Measurements from ENCODE around the gene ZNF346. TPM values are rescaled to one million over a fixed set of nuclear protein-coding genes. Genes with fewer than 3 reads are reported as not detected.
"Not testable (repeated sequence)": the region's sequence is repeated elsewhere in the genome, so short reads cannot be mapped to it uniquely, and the experiment has no call there.

The ZNF346 gene
- total RNA-seq, 2 donors from 2014 or later: 9.1 to 11.2 TPM

DNA sequence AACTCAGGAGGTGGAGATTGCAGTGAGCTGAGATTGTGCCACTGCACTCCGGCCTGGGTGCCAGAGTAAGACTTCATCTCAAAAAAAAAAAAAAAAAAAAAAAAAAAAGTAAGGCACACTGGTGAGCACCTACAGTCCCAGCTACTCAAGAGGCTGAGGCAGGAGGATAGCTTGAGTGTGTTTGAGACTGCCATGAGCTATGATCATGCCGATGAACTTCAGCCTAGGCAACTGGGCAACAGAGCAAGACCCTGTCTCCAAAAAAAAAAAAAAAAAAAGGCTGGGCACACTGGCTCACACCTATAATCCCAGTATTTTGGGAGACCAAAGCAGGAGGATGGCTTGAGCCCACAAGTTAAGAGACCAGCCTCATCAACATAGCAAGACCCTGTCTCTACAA lies 36.2 kb upstream of the ZNF346 start:
- Histone ChIP-seq H3K27ac (no peak overlapping the region), H3K9ac (ENCODE audit: low read depth in 2 of 2, low read length in 2 of 2) (no peak overlapping the region), H3K4me1 (no peaks in the 10 kb centered on the region), H3K4me3 (no peak overlapping the region), H3K9me3 (no peaks in the 10 kb centered on the region), H3K27me3 (no peaks in the 10 kb centered on the region), H3K36me3 (peaks cover 4% of the 10 kb centered on the region)
- intact Hi-C loops (cut with DNase I): no loop called here
- no peak for DNase-seq
- TF ChIP-seq, protein P1, sequence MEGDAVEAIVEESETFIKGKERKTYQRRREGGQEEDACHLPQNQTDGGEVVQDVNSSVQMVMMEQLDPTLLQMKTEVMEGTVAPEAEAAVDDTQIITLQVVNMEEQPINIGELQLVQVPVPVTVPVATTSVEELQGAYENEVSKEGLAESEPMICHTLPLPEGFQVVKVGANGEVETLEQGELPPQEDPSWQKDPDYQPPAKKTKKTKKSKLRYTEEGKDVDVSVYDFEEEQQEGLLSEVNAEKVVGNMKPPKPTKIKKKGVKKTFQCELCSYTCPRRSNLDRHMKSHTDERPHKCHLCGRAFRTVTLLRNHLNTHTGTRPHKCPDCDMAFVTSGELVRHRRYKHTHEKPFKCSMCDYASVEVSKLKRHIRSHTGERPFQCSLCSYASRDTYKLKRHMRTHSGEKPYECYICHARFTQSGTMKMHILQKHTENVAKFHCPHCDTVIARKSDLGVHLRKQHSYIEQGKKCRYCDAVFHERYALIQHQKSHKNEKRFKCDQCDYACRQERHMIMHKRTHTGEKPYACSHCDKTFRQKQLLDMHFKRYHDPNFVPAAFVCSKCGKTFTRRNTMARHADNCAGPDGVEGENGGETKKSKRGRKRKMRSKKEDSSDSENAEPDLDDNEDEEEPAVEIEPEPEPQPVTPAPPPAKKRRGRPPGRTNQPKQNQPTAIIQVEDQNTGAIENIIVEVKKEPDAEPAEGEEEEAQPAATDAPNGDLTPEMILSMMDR (IDR thresholded peaks at IDR 0.05): no peak

DNA sequence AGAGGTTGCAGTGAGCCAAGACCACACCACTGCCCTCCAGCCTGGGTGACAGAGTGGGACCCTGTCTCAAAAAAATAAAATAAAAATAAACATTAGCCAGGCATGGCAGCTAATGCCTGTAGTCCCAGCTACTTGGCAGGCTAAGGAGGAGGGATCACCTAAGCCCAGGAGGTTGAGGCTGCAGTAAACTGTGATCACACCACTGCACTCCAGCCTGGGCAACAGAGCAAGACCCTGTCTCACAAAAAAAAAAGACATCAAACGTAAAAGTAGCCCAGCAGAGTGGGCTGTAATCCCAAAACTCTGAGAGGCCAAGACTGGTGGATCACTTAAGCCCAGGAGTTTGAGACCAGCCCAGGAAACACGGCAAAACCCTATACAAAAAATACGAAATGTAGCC lies 34.9 kb upstream of the ZNF346 start:
- Histone ChIP-seq H3K36me3 (no peaks in the 10 kb centered on the region), H3K9me3 (no peaks in the 10 kb centered on the region), H3K27ac (no peak overlapping the region), H3K4me3 (no peak overlapping the region), H3K9ac (ENCODE audit: low read depth in 2 of 2, low read length in 2 of 2) (no peak overlapping the region), H3K27me3 (no peaks in the 10 kb centered on the region), H3K4me1 (no peaks in the 10 kb centered on the region)
- no peak for DNase-seq
- TF ChIP-seq, protein P1 (IDR thresholded peaks at IDR 0.05): no peak
- intact Hi-C loops (cut with DNase I): no loop called here

DNA sequence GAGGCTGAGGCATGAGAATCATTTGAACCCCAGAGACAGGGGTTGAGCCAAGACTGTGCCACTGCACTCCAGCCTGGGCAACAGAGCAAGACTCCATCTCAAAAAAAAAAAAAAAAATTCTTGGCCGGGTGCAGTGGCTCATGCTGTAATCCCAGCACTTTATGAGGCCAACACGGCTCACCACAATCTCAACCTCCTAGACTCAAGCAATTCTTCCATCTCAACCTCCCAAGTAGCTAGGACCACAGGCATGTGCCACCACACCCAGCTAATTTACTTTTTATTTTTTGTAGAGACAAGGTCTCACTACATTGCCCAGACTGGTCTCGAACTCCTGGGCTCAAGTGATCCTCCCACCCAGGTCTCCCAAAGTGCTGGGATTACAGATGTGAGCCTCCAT lies 29.4 kb upstream of the ZNF346 start:
- DNase-seq; H3K27ac ChIP-seq; H3K4me1 ChIP-seq; intact Hi-C loops (cut with DNase I); H3K9ac ChIP-seq (ENCODE audit: low read depth in 2 of 2, low read length in 2 of 2); H3K9me3 ChIP-seq; H3K4me3 ChIP-seq; H3K27me3 ChIP-seq; H3K36me3 ChIP-seq: not testable (repeated sequence)

DNA sequence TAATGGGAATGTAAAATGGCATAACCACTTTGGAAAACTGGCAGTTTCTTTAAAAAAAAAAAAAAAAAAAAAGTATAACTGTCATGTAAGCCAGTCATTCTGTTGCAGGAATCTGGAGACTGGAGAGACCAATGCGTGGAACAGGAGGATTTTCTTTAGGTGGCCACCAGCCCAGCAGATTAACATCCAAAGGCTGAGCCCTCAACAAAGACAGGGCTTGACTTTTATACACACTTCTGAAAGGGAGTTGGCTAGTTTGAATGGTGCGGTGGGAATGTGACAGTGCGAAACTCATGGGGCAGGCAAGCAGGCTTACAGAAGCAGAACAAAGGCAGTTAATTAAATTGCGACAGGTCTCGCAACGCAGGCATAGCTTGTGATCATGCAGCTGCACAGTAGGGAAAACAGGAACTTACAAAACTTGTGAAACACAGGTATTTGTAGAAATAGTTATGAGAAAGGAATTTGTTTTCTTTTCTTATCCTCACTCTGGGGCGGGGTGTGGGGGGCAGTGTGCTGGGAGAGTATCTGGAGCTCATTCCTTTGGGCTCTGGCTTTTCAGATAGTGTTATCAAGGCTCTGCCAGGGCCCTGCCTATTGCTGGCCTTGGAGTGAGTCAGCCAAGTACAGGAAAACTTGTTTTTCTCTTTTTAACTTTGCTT lies 27.9 kb upstream of the ZNF346 start:
- no peak for DNase-seq
- no peak overlapping the region for H3K27ac ChIP-seq
- no peaks in the 10 kb centered on the region for H3K4me1 ChIP-seq
- TF ChIP-seq, protein P1 (IDR thresholded peaks at IDR 0.05): no peak
- H3K4me3 ChIP-seq: no peak overlapping the region
- H3K9ac ChIP-seq (ENCODE audit: low read depth in 2 of 2, low read length in 2 of 2): no peak overlapping the region
- no peaks in the 10 kb centered on the region for H3K36me3 ChIP-seq
- H3K9me3 ChIP-seq: no peaks in the 10 kb centered on the region
- intact Hi-C loops (cut with DNase I): no loop called here
- no peaks in the 10 kb centered on the region for H3K27me3 ChIP-seq

DNA sequence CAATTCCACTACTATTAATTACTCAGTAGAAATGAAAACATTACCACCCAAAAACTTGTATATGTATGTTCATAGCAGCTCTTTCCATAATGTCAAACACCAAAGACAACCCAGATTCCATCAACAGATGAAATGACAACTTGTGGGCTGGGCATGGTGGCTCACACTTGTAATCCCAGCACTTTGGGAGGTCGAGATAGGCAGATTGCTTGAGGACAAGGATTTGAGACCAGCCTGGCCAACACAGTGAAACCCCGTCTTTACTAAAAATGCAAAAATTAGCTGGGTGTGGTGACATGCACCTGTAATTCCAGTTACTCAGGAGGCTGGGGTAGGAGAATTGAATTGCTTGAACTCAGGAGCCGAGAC lies 27.4 kb upstream of the ZNF346 start:
- H3K27me3 ChIP-seq: no peaks in the 10 kb centered on the region
- TF ChIP-seq, protein P1 (IDR thresholded peaks at IDR 0.05): no peak
- no peak for DNase-seq
- intact Hi-C loops (cut with DNase I): no loop called here
- H3K27ac ChIP-seq: no peak overlapping the region
- H3K4me3 ChIP-seq: no peak overlapping the region
- no peaks in the 10 kb centered on the region for H3K9me3 ChIP-seq
- no peaks in the 10 kb centered on the region for H3K4me1 ChIP-seq
- no peaks in the 10 kb centered on the region for H3K36me3 ChIP-seq
- no peak overlapping the region for H3K9ac ChIP-seq (ENCODE audit: low read depth in 2 of 2, low read length in 2 of 2)

DNA sequence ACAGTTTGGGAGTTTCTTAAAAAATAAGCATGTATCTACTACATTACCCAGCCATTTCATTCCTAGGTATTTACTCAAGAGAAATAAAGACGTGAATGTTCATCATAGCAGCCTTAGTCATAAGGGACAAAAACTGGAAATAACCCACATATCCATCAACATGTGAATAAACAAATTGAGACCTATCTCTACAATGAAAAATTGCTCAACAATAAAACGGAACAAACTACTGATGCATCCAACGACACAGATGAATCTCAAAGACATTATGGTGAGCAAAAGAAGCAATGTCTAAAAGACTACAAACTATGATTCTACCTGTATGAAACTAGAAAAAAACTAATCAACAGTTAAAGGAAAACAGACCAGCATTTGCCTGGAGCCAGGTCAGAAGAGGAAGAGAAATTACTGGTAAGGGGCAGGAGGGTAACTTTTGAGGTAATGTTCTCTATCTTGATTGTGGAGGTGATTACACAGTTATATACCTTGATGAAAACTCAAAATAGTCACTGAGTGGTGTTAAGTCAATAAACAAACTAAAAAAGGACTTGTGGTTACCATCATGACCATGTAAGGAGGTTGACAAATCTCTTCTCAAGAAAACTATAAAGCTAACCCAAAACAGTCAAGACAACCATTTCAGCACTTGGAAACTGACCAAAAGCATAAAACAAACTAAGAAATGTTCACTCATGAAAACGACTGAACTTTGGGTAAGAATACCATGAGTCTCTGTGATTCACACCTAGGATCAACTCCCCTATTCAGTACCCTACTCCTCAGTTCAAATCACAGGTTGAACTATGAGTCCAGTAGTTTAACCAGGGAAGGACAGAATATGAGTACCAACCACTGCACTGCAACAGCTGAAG lies 26.4 kb upstream of the ZNF346 start:
- H3K27ac ChIP-seq: no peak overlapping the region
- no peaks in the 10 kb centered on the region for H3K4me1 ChIP-seq
- TF ChIP-seq, protein P1 (IDR thresholded peaks at IDR 0.05): no peak
- H3K9me3 ChIP-seq: no peaks in the 10 kb centered on the region
- no peak overlapping the region for H3K4me3 ChIP-seq
- no peaks in the 10 kb centered on the region for H3K27me3 ChIP-seq
- intact Hi-C loops (cut with DNase I): no loop called here
- no peaks in the 10 kb centered on the region for H3K36me3 ChIP-seq
- DNase-seq: no peak
- H3K9ac ChIP-seq (ENCODE audit: low read depth in 2 of 2, low read length in 2 of 2): no peak overlapping the region
